22Rv1 (cell line): ENCODE data around the gene PIWIL1.

Experiments
- H3K27ac ChIP-seq: fragments of 450-650 bp; 2 replicates; pipeline ENCODE4 v1.5.1; 2017
- CTCF ChIP-seq: fragments of 450-650 bp; IDR thresholded peaks from 2 replicates; pipeline ENCODE4 v1.5.1; 2017; ENCODE audit warnings: mild to moderate bottlenecking
- ZFX ChIP-seq: fragments of 450-650 bp; IDR thresholded peaks from 2 replicates; pipeline ENCODE4 v1.6.1; 2017; ENCODE audit warnings: antibody characterized with exemption, borderline replicate concordance

The PIWIL1 gene

GRCh38 chr12:130347588-130347987 is 9.9 kb downstream of the PIWIL1 start:
- no peak overlapping the region for H3K27ac ChIP-seq
- TF ChIP-seq CTCF: no peak
- no peak for TF ChIP-seq ZFX

DNA sequence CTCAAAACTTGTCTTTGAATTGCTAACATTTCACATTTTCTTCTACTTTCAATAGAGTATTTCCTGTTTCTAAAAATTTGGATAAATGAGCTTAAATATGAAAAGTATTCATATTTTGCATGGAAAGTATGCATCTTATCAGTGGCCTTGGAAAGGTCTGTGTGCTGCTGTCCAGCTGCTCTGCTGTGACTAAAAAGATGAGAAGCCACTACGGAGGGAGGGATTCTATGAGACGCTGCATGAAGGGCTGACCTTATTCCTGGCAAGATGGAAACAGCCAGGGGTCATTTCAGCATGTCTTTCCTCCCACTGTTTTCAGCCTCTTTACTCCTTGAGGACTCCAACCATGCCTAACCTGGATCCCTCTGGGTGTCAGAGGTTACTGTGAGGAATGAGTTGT is 13.0 kb downstream of the PIWIL1 start:
- no peak for TF ChIP-seq CTCF
- TF ChIP-seq ZFX: no peak
- H3K27ac ChIP-seq: no peak overlapping the region

DNA sequence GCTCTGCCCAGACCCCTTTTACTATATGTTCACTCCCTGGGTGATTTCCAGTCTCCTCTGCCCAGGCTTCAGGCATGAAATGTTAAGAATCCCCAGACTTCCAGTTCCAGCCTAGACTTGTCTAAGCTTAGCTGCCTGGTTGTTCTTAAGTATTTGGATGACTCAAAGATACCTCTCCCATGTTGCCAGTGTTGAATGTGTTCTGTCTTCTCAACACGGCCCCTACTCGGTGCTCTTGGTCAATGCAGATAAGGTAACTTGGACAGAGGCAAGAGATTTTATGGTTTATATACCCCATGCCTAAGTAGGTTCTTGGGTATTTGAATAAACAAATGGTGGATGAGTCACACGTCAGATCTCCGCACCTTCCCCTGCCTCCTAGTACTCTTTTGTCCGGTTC is 13.6 kb downstream of the PIWIL1 start:
- TF ChIP-seq CTCF (no peak), ZFX (no peak)

GRCh38 chr12:130353081-130353480 is 15.4 kb downstream of the PIWIL1 start:
- TF ChIP-seq CTCF (no peak), ZFX (no peak)

More for the DNA sequence above, 13.6 kb downstream of the PIWIL1 start:
- no peak overlapping the region for H3K27ac ChIP-seq

DNA sequence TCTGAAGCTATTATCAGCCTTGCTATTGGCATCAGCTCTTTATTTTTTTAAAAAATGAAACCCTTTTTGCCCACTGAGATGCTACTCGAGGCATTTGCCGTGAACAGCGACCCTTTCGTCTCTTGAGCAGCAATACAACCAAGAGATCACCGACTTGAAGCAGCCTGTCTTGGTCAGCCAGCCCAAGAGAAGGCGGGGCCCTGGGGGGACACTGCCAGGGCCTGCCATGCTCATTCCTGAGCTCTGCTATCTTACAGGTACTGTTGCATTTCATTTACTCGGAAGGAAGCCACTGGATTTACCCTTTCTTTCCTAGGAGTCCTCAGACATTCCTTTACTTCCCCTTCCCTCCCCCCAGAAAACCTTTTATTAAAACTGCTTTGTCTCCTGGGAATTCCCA is 16.7 kb downstream of the PIWIL1 start:
- TF ChIP-seq ZFX: no peak
- TF ChIP-seq CTCF: no peak
- H3K27ac ChIP-seq: no peak overlapping the region

More at GRCh38 chr12:130353081-130353480, 15.4 kb downstream of the PIWIL1 start:
- no peak overlapping the region for H3K27ac ChIP-seq

DNA sequence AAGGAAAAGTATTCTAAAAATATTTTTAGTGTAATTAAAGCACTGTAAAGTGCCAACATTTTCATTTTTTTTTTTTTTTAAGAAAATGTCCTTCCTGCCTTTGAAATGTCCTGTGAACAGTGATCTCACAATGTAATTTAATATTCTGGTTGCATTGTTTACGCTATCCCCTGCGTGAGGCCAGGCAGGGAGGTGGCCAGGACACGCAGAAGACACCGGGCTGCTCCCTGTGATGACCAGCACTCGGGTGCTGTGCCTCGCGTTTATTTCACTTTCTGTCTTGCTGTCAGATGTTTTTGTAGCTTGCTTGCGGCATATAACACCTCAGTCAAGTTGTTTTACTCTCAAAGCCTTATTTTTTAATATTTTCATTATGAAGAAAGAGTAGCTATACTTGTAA is 18.5 kb downstream of the PIWIL1 start:
- no peak overlapping the region for H3K27ac ChIP-seq
- TF ChIP-seq ZFX (no peak), CTCF (no peak)

DNA sequence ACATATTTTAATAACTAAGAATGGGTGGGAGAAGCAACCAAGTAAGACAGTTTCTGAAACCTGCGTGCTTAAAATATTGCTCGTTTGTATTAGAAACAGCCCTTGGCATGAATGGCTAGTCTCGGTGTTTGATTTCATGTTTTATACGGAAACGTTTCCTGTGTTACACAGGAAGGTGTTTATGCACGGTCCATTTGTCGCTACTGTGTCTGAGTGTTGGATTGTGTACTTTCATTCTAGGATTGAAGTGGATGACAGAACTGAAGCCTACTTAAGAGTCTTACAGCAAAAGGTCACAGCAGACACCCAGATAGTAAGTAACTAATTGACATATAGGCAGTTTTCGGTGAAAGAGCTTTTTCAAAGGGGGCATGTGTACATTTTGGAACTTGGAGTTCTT is 19.6 kb downstream of the PIWIL1 start:
- no peak overlapping the region for H3K27ac ChIP-seq
- no peak for TF ChIP-seq ZFX

DNA sequence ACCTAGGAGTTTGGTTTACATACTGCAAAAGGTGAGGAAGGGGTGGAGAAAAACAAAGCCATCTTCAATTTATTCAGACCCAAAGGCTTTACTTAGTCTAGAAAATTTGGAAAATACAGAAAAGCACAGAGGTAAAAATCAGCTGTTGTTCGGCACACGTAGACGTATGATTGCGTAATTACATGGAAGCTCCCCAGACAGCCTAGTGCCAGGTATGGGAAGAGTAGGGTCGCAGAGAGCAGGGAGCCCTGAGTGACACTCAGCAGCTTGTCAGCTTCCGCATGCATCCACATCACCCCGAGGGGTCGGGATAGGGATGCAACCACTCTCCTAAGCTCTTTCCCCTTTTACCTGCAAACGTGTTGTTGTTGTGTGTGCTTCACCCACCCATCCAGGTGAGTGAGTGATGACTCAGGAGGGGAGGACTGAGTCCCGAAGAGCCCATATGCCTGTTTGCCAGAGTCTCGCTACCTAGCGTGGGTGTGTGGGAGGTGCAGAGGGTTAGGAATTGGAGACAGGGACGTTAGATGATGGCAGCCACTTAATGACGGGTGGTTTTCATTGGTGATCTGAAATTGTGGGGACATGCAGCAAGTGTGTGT is 20.1 kb downstream of the PIWIL1 start:
- TF ChIP-seq CTCF (no peak), ZFX (no peak)

More for the DNA sequence above, 20.1 kb downstream of the PIWIL1 start:
- no peak overlapping the region for H3K27ac ChIP-seq
